Peyer's patch (tissue), 4 donors: ENCODE results near the gene POLR3K. TPM values are rescaled to one million over a fixed set of nuclear protein-coding genes. Genes with fewer than 3 reads are reported as not detected.
"Not testable (repeated sequence)": the region's sequence is repeated elsewhere in the genome, so short reads cannot be mapped to it uniquely, and the experiment has no call there.

ENCODE experiments used
- DNase-seq, 3 donors: peaks; one replicate each; pipeline ENCODE4 v3.0.0-alpha.2; 2017 to 2019
- H3K27ac ChIP-seq, 4 donors: fragments of 200-600 bp; sonication (generic); one replicate each; pipeline ENCODE4 v1.5.1; 2016 to 2019
- H3K27me3 ChIP-seq, 2 donors: fragments of 200-600 bp; sonication (generic); one replicate each; pipeline ENCODE4 v1.5.1; 2019
- H3K36me3 ChIP-seq, 3 donors: fragments of 200-600 bp; sonication (generic); one replicate each; pipeline ENCODE4 v1.5.1; 2016 to 2019
- H3K4me1 ChIP-seq, 4 donors: fragments of 200-600 bp; sonication (generic); one replicate each; pipeline ENCODE4 v1.5.1; 2016 to 2019
- H3K4me3 ChIP-seq, 4 donors: fragments of 200-600 bp; sonication (generic); 1 replicate in 3 of 4; 2 replicates in 1 of 4; pipeline ENCODE4 v1.5.1; 2016 to 2019; ENCODE audit warnings: mild to moderate bottlenecking in 1 of 4
- H3K9me3 ChIP-seq, 4 donors: fragments of 200-600 bp; sonication (generic); one replicate each; pipeline ENCODE4 v1.5.1; 2016 to 2019; ENCODE audit warnings: mild to moderate bottlenecking in 1 of 4
- POLR2A ChIP-seq, 2 donors: fragments of 450-650 bp; IDR thresholded peaks; one replicate each; pipeline ENCODE4 v1.5.1; 2017; ENCODE audit warnings: antibody characterized with exemption in 2 of 2, mild to moderate bottlenecking in 2 of 2, moderate library complexity in 2 of 2
- small RNA-seq, 2 donors: library from RNA; depleted of rRNA; stranded (forward); fragments of <200 nt; gene quantifications; one replicate each; pipeline ENCODE3, GENCODE V24; 2016
- total RNA-seq, 4 donors: library from RNA; depleted of rRNA; stranded (reverse); fragments of >200 nt; gene quantifications; one replicate each; pipeline ENCODE4 v1.1.0, GENCODE V29; 2016
- TF ChIP-seq, protein P1 (sequence below), 6 experiments: fragments of 450-650 bp in 4 of 6; fragments of 200-600 bp in 2 of 6; sonication (generic) in 1 of 6; IDR thresholded peaks; one replicate each; pipeline ENCODE4 v1.5.1; 2017 to 2019; ENCODE audit warnings: antibody characterized with exemption in 6 of 6, mild to moderate bottlenecking in 3 of 6, moderate library complexity in 1 of 6

Gene POLR3K
- total RNA-seq, 4 donors from 2014 or later: 2.5 to 6.3 (median 3.3) TPM

DNA sequence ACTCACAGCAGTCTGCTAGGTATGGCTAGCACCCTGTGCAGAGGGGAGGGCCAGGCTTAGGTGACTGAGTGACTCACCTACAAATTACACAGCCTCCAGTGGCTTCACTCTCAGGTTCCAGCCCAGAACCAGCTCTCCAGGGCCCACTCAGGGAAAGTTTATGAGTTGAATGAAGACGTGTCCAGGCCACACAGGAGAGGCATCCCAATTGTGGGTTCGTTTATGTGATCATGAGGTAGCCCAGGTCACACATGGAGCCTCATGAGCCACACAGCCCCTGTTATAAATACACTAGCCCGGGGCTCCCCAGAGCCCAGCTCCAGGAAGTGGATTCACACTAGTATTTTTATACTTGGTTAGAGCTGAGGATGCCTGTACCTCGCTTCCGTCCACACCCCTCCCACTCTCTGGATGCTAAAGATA, 27.5 kb downstream of the POLR3K start:
- not testable (repeated sequence) for H3K4me1 ChIP-seq, H3K4me3 ChIP-seq, H3K27me3 ChIP-seq, DNase-seq, H3K9me3 ChIP-seq, H3K36me3 ChIP-seq
- peak overlapping the region in 1 of 4 donors; percentile 26 for H3K27ac ChIP-seq

DNA sequence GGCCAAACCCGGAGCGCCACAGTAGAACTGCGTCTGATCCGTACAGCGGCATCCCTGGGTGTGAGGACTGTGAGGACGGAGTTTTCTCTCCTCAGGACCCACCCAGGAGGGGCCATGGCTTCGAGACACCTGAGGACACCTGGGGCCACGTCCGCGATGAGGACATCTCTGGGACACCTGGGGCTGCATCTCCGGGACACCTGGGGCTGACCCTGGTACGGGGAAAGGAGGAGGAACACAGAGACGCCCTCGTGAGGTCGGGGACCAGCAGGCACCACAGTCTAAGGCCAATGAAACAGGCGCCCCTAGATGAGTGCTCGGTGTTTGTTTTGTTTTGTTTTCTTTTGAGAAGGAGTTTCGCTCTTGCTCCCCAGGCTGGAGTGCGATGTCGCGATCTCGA, 29.3 kb downstream of the POLR3K start:
- not testable (repeated sequence) for DNase-seq, H3K9me3 ChIP-seq, H3K4me3 ChIP-seq, H3K36me3 ChIP-seq, H3K27me3 ChIP-seq, H3K4me1 ChIP-seq, H3K27ac ChIP-seq

DNA sequence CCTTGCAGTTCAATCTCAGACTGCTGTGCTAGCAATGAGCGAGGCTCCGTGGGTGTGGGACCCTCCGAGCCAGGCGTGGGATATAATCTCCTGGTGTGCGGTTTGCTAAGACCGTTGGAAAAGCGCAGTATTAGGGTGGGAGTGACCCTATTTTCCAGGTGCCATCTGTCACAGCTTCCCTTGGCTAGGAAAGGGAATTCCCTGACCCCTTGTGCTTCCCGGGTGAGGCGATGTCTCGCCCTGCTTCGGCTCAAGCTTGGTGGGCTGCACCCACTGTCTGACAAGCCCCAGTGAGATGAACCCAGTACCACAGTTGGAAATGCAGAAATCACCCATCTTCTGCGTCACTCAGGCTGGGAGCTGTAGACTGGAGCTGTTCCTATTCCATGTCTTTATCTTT, 32.5 kb downstream of the POLR3K start:
- not testable (repeated sequence) for DNase-seq

DNA sequence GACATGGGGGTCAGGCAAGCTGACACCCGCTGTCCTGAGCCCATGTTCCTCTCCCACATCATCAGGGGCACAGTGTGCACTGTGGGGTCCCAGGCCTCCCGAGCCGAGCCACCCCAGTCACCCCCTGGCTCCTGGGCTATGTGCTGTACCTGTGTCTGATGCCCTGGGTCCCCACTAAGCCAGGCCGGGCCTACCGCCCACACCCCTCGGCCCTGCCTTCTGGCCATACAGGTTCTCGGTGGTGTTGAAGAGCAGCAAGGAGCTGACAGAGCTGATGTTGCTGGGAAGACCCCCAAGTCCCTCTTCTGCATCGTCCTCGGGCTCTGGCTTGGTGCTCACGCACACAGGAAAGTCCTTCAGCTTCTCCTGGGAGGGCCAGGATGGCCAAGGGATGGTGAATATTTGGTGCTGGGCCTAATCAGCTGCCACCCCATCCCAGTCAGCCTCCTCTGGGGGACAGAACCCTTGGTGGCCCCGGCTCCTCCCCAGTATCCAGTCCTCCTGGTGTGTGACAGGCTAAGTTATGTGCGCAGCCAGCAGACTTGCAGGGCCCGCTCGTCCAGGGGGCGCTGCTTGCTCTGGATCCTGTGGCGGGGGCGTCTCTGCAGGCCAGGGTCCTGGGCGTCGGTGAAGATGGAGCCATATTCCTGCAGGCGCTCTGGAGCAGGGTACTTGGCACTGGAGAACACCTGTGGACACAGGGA, 36.2 kb downstream of the POLR3K start:
- not testable (repeated sequence) for H3K4me1 ChIP-seq, H3K27ac ChIP-seq, H3K27me3 ChIP-seq, DNase-seq, H3K9me3 ChIP-seq, H3K36me3 ChIP-seq, H3K4me3 ChIP-seq

More for the DNA sequence above, 32.5 kb downstream of the POLR3K start:
- H3K36me3 ChIP-seq, H3K4me3 ChIP-seq, H3K9me3 ChIP-seq, H3K4me1 ChIP-seq, H3K27ac ChIP-seq, H3K27me3 ChIP-seq: not testable (repeated sequence)

DNA sequence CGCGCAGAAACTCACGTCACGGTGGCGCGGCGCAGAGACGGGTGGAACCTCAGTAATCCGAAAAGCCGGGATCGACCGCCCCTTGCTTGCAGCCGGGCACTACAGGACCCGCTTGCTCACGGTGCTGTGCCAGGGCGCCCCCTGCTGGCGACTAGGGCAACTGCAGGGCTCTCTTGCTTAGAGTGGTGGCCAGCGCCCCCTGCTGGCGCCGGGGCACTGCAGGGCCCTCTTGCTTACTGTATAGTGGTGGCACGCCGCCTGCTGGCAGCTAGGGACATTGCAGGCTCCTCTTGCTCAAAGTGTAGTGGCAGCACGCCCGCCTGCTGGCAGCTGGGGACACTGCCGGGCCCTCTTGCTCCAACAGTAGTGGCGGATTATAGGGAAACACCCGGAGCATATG, 42.6 kb downstream of the POLR3K start:
- not testable (repeated sequence) for H3K4me1 ChIP-seq, H3K27me3 ChIP-seq, H3K27ac ChIP-seq, H3K9me3 ChIP-seq, H3K4me3 ChIP-seq, H3K36me3 ChIP-seq
- TF ChIP-seq, protein P1, sequence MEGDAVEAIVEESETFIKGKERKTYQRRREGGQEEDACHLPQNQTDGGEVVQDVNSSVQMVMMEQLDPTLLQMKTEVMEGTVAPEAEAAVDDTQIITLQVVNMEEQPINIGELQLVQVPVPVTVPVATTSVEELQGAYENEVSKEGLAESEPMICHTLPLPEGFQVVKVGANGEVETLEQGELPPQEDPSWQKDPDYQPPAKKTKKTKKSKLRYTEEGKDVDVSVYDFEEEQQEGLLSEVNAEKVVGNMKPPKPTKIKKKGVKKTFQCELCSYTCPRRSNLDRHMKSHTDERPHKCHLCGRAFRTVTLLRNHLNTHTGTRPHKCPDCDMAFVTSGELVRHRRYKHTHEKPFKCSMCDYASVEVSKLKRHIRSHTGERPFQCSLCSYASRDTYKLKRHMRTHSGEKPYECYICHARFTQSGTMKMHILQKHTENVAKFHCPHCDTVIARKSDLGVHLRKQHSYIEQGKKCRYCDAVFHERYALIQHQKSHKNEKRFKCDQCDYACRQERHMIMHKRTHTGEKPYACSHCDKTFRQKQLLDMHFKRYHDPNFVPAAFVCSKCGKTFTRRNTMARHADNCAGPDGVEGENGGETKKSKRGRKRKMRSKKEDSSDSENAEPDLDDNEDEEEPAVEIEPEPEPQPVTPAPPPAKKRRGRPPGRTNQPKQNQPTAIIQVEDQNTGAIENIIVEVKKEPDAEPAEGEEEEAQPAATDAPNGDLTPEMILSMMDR (IDR thresholded peaks at IDR 0.05): peak in 3 of 6 experiments; percentile 23 to 41 (median 27)
- peak in 2 of 3 donors; percentile 94 to 100 for DNase-seq

DNA sequence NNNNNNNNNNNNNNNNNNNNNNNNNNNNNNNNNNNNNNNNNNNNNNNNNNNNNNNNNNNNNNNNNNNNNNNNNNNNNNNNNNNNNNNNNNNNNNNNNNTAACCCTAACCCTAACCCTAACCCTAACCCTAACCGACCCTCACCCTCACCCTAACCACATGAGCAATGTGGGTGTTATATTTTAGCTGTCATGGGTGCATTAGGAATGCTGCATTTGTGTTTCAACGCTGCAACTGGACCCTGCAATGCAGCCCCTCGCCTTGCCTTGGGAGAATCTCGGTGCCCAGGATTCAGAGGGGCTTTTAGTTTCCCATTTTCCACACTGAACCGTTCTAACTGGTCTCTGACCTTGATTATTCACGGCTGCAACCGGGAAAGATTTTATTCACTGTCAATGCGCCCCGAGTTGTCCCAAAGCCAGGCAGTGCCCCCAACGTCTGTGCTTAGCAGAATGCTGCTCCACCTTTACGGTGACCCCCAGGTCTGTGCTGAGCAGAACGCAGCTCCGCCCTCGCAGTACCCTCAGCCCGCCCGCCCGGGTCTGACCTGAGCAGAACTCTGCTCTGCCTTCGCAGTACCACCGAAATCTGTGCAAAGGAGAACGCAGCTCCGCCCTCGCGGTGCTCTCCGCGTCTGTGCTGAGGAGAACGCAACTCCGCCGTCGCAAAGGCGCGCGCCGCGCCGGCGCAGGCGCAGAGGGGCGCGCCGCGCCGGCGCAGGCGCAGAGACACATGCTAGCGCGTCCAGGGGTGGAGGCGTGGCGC, 43.3 kb downstream of the POLR3K start:
- H3K27ac ChIP-seq: no peak overlapping the region
- no peaks in the 10 kb centered on the region for H3K4me1 ChIP-seq
- DNase-seq: peak in 2 of 3 donors; percentile 48 to 62
- H3K4me3 ChIP-seq: no peak overlapping the region
- no peaks in the 10 kb centered on the region for H3K9me3 ChIP-seq
- no peaks in the 10 kb centered on the region for H3K27me3 ChIP-seq
- H3K36me3 ChIP-seq: no peaks in the 10 kb centered on the region
- TF ChIP-seq, protein P1 (IDR thresholded peaks at IDR 0.05): no peak
- TF ChIP-seq POLR2A (IDR thresholded peaks at IDR 0.05): no peak

Small RNAs within 50 kb of the gene (small RNA-seq; reads per million reads assigned to genes)
- gene MIR6859-4 (0 reads per million in 2 donors), gene Z69720.2 (0 reads per million in 2 donors)

Other genes with a start within 250 kb of the POLR3K start
- gene SNRNP25, start 220 bp upstream of the POLR3K start, total RNA-seq: 10 to 100 TPM in 3 of 4 donors, 1 to 10 TPM in 1; 8.7 to 17.6 (median 14.4) TPM
- 10 to 100 TPM; 19.4 to 58.6 (median 41.1) TPM for gene RHBDF1, start 19.0 kb upstream of the POLR3K start, total RNA-seq
- gene MPG, start 24.6 kb upstream of the POLR3K start, total RNA-seq: 10 to 100 TPM; 21.5 to 63.4 (median 44.7) TPM
- gene NPRL3, start 85.1 kb upstream of the POLR3K start, total RNA-seq: 10 to 100 TPM; 13.8 to 47.9 (median 28.3) TPM
- gene HBZ, start 99.0 kb upstream of the POLR3K start, total RNA-seq: not detected
- gene HBM, start 112.4 kb upstream of the POLR3K start, total RNA-seq: not detected
- 1 to 10 TPM in 1 of 4 donors, not detected in 3; 9.1 TPM for gene HBA2, start 119.3 kb upstream of the POLR3K start, total RNA-seq
- gene HBA1, start 123.1 kb upstream of the POLR3K start, total RNA-seq: not detected
- gene HBQ1, start 126.9 kb upstream of the POLR3K start, total RNA-seq: not detected
- gene LUC7L, start 175.8 kb upstream of the POLR3K start, total RNA-seq: 100 to 1,000 TPM in 3 of 4 donors, 10 to 100 TPM in 1; 87.6 to 440 (median 156) TPM
- 100 to 1,000 TPM; 108 to 223 (median 166) TPM for gene FAM234A, start 181.2 kb upstream of the POLR3K start, total RNA-seq
- 10 to 100 TPM in 3 of 4 donors, 1 to 10 TPM in 1; 6.1 to 16.5 (median 11.4) TPM for gene RGS11, start 222.3 kb upstream of the POLR3K start, total RNA-seq
- 100 to 1,000 TPM in 1 of 4 donors, 10 to 100 TPM in 1, 1 to 10 TPM in 1, not detected in 1; 3.7 to 112 (median 67.5) TPM for gene ARHGDIG, start 227.0 kb upstream of the POLR3K start, total RNA-seq
- 10 to 100 TPM in 2 of 4 donors, 1 to 10 TPM in 2; 1.7 to 29.2 (median 11.1) TPM for gene PDIA2, start 229.6 kb upstream of the POLR3K start, total RNA-seq